HepG2 (cell line): ENCODE results near the gene TEKT2. TPM values are rescaled to one million over a fixed set of nuclear protein-coding genes. Genes with fewer than 3 reads are reported as not detected.

Experiments used
- CBX1 ChIP-seq: IDR thresholded peaks from one replicate; pipeline ENCODE4 v1.6.1; 2016; ENCODE audit warnings: antibody characterized with exemption, low read depth
- CENPX ChIP-seq: sonication (generic); formaldehyde crosslinking; IDR thresholded peaks from 2 replicates; pipeline ENCODE4 v1.9.0; 2021; ENCODE audit warnings: mild to moderate bottlenecking, missing genetic modification reagents, moderate library complexity
- KAT7 ChIP-seq: IDR thresholded peaks from 2 replicates; pipeline ENCODE4 v1.6.1; 2018; ENCODE audit warnings: borderline replicate concordance, missing compliant biosample characterization
- NCOA1 ChIP-seq: sonication (generic); formaldehyde crosslinking; IDR thresholded peaks from 2 replicates; pipeline ENCODE4 v1.9.0; 2021; ENCODE audit warnings: missing genetic modification reagents
- NFE2L2 ChIP-seq: fragments of 150-350 bp; IDR thresholded peaks from 2 replicates; pipeline ENCODE4 v1.6.1; 2014; ENCODE audit warnings: low read length
- RBFOX2 ChIP-seq: fragments of 200-400 bp; formaldehyde crosslinking; IDR thresholded peaks from 2 replicates; pipeline ENCODE4 v1.6.1; 2017; ENCODE audit warnings: low read depth, mild to moderate bottlenecking, low read length
- TOPORS ChIP-seq: sonication (generic); formaldehyde crosslinking; IDR thresholded peaks from 2 replicates; pipeline ENCODE4 v1.8.0; 2023; ENCODE audit warnings: mild to moderate bottlenecking, missing genetic modification reagents
- TSC22D2 ChIP-seq: sonication (generic); formaldehyde crosslinking; IDR thresholded peaks from 2 replicates; pipeline ENCODE4 v1.5.1; 2020; ENCODE audit warnings: missing genetic modification reagents, mild to moderate bottlenecking, borderline replicate concordance
- XRCC5 ChIP-seq: fragments of 200-400 bp; formaldehyde crosslinking; optimal IDR thresholded peaks from 2 replicates; pipeline ENCODE3; 2017; ENCODE audit warnings: mild to moderate bottlenecking, low read length
- ZNF292 ChIP-seq: sonication (generic); formaldehyde crosslinking; IDR thresholded peaks from 2 replicates; pipeline ENCODE4 v1.8.1; 2022; ENCODE audit warnings: mild to moderate bottlenecking, low read depth, missing genetic modification reagents, borderline replicate concordance
- ZNF567 ChIP-seq: sonication (generic); formaldehyde crosslinking; IDR thresholded peaks from 2 replicates; pipeline ENCODE4 v1.8.1; 2023; ENCODE audit warnings: mild to moderate bottlenecking, missing genetic modification reagents, borderline replicate concordance
- ZNF703 ChIP-seq: sonication (generic); formaldehyde crosslinking; IDR thresholded peaks from 2 replicates; pipeline ENCODE4 v1.5.1; 2020; ENCODE audit warnings: missing genetic modification reagents, mild to moderate bottlenecking, moderate library complexity, borderline replicate concordance
- ZNF777 ChIP-seq: sonication (generic); formaldehyde crosslinking; IDR thresholded peaks from 2 replicates; pipeline ENCODE4 v1.4.0; 2020; ENCODE audit warnings: missing genetic modification reagents
- ZSCAN30 ChIP-seq: sonication (generic); formaldehyde crosslinking; IDR thresholded peaks from 2 replicates; pipeline ENCODE4 v1.5.0; 2020; ENCODE audit warnings: mild to moderate bottlenecking, missing genetic modification reagents
- polyA plus RNA-seq, 8 experiments: library from polyadenylated mRNA; depleted of rRNA in 3 of 8; stranded (reverse) in 7 of 8; unstranded in 1 of 8; fragments of >200 nt; fragmentation: Illumina TruSeq in 4 of 8; extraction: Trizol in 4 of 8; gene quantifications; 2 replicates each; pipeline versions ENCODE4 v1.2.1 to v1.2.3, GENCODE V29; 2011 to 2016; ENCODE audit warnings: low read depth in 4 of 8, missing spikeins in 1 of 8, mixed read lengths in 1 of 8; ENCODE audit not compliant: insufficient read depth in 1 of 8
- total RNA-seq, 5 experiments: library from RNA; depleted of rRNA; stranded (reverse); fragments of >200 nt; fragmentation: Illumina TruSeq; extraction: Trizol; gene quantifications; 2 replicates each; pipeline ENCODE4 v1.2.3, GENCODE V29; 2016; ENCODE audit warnings: low read depth in 1 of 5
- TF ChIP-seq, protein P1 (sequence below): sonication (generic); formaldehyde crosslinking; IDR thresholded peaks from 2 replicates; pipeline ENCODE4 v1.4.0; 2020; ENCODE audit warnings: missing genetic modification reagents
- TF ChIP-seq, protein P2 (sequence below): fragments of 450-650 bp; IDR thresholded peaks from 2 replicates; pipeline ENCODE4 v1.6.1; 2017; ENCODE audit warnings: mild to moderate bottlenecking
- TF ChIP-seq, protein P3 (sequence below): sonication (generic); formaldehyde crosslinking; IDR thresholded peaks from 2 replicates; pipeline ENCODE4 v1.5.0; 2020; ENCODE audit warnings: mild to moderate bottlenecking, missing genetic modification reagents
- TF ChIP-seq, protein P4 (sequence below): IDR thresholded peaks from 2 replicates; pipeline ENCODE4 v1.6.1; 2016; ENCODE audit warnings: low read depth, borderline replicate concordance
- TF ChIP-seq, protein P5 (sequence below): IDR thresholded peaks from 2 replicates; pipeline ENCODE4 v1.6.1; 2016

Gene TEKT2
- total and polyA plus RNA-seq, 2 of the 13 experiments (the other 11 are each of a cell fraction or from before 2014, with no cell fraction given): 0.31 to 0.38 TPM

DNA sequence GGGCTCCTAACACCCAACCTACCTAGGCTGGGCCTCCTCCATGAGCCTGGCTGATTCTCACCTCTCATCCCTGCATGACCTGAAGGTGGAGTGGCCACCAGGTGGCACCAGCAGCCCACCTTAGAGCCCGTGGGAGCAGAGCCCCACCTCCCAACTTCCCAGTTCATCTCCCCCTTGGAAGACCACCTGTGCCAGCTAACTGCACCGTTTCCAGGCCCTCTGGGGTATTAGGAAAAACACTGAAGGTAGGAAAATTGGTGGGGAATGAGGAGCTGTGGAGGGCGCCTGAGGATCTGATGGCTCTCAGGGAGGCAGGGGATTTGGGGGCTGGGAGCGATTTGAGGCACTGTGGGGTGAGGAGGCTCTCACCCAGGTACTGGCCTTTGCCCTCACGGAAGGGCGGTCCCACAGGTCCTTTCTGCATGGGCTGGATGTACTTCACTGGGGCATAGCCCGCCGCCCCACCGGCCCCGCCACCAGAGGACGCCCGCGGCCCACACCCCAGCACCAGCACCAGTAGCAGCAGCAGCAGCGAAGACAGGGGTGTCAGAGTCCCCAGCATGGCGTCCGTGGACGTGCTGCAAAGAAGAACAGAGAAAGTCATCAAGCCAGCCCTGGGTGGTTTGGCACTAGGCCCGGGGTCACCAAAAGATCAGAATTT, 15.9 kb downstream of the TEKT2 start (continued):
- TF ChIP-seq, protein P1, sequence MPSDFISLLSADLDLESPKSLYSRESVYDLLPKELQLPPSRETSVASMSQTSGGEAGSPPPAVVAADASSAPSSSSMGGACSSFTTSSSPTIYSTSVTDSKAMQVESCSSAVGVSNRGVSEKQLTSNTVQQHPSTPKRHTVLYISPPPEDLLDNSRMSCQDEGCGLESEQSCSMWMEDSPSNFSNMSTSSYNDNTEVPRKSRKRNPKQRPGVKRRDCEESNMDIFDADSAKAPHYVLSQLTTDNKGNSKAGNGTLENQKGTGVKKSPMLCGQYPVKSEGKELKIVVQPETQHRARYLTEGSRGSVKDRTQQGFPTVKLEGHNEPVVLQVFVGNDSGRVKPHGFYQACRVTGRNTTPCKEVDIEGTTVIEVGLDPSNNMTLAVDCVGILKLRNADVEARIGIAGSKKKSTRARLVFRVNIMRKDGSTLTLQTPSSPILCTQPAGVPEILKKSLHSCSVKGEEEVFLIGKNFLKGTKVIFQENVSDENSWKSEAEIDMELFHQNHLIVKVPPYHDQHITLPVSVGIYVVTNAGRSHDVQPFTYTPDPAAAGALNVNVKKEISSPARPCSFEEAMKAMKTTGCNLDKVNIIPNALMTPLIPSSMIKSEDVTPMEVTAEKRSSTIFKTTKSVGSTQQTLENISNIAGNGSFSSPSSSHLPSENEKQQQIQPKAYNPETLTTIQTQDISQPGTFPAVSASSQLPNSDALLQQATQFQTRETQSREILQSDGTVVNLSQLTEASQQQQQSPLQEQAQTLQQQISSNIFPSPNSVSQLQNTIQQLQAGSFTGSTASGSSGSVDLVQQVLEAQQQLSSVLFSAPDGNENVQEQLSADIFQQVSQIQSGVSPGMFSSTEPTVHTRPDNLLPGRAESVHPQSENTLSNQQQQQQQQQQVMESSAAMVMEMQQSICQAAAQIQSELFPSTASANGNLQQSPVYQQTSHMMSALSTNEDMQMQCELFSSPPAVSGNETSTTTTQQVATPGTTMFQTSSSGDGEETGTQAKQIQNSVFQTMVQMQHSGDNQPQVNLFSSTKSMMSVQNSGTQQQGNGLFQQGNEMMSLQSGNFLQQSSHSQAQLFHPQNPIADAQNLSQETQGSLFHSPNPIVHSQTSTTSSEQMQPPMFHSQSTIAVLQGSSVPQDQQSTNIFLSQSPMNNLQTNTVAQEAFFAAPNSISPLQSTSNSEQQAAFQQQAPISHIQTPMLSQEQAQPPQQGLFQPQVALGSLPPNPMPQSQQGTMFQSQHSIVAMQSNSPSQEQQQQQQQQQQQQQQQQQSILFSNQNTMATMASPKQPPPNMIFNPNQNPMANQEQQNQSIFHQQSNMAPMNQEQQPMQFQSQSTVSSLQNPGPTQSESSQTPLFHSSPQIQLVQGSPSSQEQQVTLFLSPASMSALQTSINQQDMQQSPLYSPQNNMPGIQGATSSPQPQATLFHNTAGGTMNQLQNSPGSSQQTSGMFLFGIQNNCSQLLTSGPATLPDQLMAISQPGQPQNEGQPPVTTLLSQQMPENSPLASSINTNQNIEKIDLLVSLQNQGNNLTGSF (CRISPR knock-in tag): no peak
- TF ChIP-seq ZNF703 (CRISPR knock-in tag): no peak
- TF ChIP-seq RBFOX2: no peak
- TF ChIP-seq XRCC5: peak; percentile 25
- no peak for TF ChIP-seq CBX1
- TF ChIP-seq, protein P2, sequence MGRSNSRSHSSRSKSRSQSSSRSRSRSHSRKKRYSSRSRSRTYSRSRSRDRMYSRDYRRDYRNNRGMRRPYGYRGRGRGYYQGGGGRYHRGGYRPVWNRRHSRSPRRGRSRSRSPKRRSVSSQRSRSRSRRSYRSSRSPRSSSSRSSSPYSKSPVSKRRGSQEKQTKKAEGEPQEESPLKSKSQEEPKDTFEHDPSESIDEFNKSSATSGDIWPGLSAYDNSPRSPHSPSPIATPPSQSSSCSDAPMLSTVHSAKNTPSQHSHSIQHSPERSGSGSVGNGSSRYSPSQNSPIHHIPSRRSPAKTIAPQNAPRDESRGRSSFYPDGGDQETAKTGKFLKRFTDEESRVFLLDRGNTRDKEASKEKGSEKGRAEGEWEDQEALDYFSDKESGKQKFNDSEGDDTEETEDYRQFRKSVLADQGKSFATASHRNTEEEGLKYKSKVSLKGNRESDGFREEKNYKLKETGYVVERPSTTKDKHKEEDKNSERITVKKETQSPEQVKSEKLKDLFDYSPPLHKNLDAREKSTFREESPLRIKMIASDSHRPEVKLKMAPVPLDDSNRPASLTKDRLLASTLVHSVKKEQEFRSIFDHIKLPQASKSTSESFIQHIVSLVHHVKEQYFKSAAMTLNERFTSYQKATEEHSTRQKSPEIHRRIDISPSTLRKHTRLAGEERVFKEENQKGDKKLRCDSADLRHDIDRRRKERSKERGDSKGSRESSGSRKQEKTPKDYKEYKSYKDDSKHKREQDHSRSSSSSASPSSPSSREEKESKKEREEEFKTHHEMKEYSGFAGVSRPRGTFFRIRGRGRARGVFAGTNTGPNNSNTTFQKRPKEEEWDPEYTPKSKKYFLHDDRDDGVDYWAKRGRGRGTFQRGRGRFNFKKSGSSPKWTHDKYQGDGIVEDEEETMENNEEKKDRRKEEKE: no peak
- TF ChIP-seq NCOA1 (CRISPR knock-in tag): no peak
- no peak for TF ChIP-seq ZNF292
- TF ChIP-seq NFE2L2: no peak
- TF ChIP-seq ZSCAN30 (CRISPR knock-in tag): no peak
- TF ChIP-seq, protein P3, sequence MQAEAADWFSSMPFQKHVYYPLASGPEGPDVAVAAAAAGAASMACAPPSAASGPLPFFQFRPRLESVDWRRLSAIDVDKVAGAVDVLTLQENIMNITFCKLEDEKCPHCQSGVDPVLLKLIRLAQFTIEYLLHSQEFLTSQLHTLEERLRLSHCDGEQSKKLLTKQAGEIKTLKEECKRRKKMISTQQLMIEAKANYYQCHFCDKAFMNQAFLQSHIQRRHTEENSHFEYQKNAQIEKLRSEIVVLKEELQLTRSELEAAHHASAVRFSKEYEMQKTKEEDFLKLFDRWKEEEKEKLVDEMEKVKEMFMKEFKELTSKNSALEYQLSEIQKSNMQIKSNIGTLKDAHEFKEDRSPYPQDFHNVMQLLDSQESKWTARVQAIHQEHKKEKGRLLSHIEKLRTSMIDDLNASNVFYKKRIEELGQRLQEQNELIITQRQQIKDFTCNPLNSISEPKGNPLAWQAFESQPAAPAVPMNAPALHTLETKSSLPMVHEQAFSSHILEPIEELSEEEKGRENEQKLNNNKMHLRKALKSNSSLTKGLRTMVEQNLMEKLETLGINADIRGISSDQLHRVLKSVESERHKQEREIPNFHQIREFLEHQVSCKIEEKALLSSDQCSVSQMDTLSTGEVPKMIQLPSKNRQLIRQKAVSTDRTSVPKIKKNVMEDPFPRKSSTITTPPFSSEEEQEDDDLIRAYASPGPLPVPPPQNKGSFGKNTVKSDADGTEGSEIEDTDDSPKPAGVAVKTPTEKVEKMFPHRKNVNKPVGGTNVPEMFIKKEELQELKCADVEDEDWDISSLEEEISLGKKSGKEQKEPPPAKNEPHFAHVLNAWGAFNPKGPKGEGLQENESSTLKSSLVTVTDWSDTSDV (CRISPR knock-in tag): no peak
- TF ChIP-seq TSC22D2 (CRISPR knock-in tag): 0 out of 2 replicates have a peak, but pooled peaks have one; percentile 5
- TF ChIP-seq, protein P4, sequence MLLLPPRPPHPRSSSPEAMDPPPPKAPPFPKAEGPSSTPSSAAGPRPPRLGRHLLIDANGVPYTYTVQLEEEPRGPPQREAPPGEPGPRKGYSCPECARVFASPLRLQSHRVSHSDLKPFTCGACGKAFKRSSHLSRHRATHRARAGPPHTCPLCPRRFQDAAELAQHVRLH: peak; percentile 87; the same call in 1 of the 2 replicates
- TF ChIP-seq, protein P5, sequence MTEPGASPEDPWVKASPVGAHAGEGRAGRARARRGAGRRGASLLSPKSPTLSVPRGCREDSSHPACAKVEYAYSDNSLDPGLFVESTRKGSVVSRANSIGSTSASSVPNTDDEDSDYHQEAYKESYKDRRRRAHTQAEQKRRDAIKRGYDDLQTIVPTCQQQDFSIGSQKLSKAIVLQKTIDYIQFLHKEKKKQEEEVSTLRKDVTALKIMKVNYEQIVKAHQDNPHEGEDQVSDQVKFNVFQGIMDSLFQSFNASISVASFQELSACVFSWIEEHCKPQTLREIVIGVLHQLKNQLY (CRISPR knock-in tag): no peak
- no peak for TF ChIP-seq CENPX (CRISPR knock-in tag)
- TF ChIP-seq KAT7 (CRISPR knock-in tag): no peak
- no peak for TF ChIP-seq TOPORS
- TF ChIP-seq ZNF777 (CRISPR knock-in tag): no peak
- 0 out of 2 replicates have a peak, but pooled peaks have one; percentile 42 for TF ChIP-seq ZNF567 (CRISPR knock-in tag)
